Measurements from ENCODE around the gene XPNPEP2.

The XPNPEP2 gene

DNA sequence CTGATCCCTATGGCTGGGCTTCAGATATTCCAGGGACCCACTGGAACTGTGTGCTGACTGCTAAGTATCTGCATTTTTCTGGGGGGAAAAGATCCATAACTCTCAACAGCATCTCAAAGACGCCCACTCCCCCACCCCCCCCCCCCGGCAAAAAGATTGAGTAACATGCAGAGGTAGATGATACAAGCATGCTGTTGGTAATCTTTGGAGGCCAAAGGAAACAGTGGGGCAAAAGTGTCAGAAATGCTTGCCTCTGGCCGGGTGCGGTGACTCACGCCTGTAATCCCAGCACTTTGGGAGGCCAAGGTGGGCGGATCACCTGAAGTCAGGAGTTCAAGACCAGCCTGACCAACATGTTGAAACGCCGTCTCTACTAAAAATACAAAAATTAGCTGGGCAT, 12.2 kb downstream of the XPNPEP2 start:
- no peak for DNase-seq (ENCODE audit: low spot score)

DNA sequence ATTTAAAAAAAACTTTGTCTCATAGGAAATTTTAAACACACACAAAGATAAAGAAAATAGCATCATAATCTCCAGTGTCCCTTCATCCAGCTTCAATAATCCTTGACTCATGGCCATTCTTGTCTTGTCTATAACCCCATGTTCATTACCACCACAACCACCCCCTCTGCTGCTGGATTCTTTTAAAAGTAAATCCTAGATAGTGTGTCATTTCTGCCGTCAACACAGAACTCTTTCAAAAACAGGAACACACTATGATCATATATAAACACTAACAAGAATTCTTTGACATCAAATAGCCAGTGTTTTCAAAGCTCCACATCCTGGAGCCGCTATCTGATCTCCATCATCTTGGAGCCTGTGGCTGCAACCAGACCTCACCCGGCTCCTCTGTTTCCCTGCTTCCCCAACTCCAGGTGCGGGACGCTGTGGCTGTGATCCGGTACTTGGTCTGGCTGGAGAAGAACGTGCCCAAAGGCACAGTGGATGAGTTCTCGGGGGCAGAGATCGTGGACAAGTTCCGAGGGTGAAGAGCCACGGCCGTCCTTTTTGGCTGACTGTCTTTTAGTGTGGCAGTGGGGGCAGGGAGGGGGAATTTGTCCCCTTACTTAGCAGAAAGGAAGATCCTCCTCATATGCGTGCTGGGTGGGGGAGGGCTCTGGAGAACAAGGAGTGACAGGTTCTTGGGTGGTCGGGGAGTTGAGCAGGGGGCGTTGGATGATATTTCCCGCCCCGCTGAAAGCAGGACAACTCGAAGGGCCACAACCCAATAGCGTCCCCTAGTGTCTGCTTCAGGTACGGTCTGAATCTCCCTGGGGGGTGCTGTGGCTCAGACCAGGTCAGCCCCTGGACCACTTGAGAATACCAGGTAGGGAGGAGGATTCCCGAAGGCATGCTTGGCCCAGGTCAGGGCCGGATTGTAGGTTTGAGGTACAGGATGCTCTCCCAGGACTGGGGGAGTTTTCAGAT, 15.6 kb downstream of the XPNPEP2 start:
- no peak for DNase-seq (ENCODE audit: low spot score)

DNA sequence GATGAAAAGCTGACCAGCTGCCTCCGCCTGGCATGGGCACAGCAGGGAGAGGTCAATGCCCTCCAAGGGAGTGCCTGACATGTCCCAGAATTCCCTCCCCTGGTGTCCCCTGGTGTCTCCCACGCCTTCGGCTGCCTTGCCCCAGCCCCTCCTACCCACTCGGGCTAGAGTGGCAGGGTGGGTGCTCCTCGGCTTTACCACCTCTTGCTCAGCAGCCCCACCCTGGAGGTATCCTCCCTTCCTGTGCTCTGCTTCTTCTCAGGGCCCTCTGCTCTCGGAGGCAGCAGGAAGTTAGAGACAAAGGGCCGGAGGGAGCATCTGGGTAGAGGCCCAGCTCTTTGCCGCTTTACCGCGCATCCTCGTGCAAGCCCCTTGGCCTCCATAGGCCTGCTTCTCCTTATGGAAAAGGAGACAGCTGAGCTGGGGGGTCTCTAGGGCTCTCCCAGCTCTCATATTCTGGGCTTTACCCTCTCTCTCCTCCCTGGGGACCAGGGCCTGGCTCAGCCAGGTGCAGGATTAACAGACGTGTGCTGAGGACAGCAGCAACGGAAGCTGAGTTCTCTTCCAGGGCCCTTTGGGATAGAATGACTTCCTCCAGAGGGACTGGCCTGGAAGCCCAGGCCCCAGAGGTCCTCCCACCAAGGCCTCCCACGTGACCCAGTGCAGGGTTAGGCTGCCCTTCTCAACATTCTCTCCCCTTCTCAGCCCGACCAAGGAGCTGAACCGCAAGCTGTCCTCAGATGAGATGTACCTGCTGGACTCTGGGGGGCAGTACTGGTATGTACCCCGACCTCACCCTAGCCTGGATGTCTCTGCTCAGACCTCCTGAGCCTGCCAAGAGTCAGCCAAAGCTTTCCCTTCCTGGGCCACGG, 17.2 kb downstream of the XPNPEP2 start:
- DNase-seq (ENCODE audit: low spot score), result no peak

- no peak for DNase-seq (ENCODE audit: low spot score)
These were observed 20.8 kb downstream of the XPNPEP2 start for GRCh38 chrX:129759576-129760061.

DNA sequence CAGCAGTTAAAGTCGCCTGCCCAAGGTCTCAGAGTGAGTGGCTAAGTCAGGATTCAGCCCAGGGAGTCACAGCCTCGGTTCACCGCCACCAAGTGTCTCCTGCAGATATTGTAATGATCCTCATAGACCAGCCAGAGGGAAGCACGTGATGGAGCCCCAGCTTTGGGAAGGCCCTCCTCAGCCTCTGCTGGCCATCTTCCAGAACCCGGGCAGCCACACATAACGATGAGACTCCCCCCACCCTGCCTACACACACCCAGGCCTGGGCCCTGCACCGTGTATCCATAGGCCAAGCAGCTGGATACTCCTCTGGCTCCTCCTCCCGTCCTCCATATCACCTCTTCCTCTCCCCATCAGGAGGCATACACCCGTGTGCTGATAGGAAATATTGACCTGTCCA, 21.4 kb downstream of the XPNPEP2 start:
- DNase-seq (ENCODE audit: low spot score), result no peak

DNA sequence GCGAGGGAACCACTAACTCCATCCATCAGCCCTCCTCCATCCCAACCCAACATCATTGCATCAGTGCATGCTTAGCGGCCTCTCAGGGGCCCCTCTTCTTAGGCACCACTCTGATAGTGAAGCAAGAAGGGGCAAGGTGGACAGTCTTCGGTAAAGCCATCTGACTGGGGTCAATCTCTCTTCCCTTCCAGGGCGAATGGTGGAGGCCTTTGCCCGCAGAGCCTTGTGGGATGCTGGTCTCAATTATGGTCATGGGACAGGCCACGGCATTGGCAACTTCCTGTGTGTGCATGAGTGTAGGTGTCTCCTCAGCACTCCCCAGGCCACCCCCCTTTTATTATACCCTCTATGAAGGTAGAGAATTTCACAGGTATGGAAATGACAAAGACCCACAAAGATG, 22.2 kb downstream of the XPNPEP2 start:
- no peak for DNase-seq (ENCODE audit: low spot score)

DNA sequence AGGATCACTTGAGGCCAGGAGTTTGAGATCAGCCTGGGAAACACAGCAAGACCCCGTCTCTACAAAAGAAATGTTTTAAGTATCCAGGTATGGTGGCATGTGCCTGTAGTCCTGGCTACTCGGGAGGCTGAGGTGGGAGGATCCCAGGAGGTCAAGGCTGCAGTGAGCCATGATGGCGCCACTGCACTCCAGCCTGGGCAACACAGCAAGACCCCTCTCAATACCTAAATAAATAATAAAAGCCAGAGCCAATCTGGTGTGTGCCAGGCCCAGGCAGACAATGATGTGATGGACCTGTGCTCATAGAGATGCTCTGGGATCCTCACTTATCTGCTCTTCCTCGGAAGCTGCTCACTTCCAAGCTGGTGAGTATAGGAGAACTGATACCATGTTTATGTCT, 22.8 kb downstream of the XPNPEP2 start:
- DNase-seq (ENCODE audit: low spot score), result no peak

DNA sequence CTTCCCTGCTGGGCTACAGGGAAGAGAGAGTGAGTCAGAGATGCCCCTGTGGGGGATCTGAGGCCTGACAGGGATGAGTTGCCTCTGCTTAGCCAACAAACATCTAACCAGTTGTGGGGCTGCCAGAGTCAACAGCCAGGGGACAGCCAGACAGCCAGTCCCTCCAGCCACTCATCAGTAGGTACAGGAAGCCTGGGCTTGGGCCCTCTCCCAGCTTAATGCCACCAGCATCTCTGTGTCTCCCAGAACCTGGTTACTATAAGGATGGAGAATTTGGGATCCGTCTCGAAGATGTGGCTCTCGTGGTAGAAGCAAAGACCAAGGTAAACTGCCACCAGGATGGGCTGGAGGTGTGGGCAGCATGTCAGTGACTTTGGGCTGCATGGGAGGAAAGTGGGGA, 23.7 kb downstream of the XPNPEP2 start:
- no peak for DNase-seq (ENCODE audit: low spot score)

DNA sequence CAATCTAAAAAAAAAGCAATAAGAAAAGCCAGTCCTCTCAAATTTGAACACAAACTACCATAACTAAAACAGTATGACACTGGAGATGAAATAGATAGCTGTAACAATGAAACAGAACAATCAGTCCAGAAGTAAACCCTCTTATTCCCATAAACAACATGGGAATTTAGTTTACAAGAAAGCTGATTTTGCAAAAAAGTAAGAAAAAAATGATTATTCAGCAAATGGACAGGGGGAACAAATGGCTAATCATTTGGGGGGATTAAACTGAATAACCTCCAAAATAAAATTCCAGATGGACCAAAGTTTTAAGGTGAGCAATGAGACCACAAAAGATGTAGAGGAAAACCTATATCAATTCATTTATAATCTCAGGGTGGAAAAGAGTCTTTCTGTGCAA, 24.9 kb downstream of the XPNPEP2 start:
- no peak for DNase-seq (ENCODE audit: low spot score)

DNA sequence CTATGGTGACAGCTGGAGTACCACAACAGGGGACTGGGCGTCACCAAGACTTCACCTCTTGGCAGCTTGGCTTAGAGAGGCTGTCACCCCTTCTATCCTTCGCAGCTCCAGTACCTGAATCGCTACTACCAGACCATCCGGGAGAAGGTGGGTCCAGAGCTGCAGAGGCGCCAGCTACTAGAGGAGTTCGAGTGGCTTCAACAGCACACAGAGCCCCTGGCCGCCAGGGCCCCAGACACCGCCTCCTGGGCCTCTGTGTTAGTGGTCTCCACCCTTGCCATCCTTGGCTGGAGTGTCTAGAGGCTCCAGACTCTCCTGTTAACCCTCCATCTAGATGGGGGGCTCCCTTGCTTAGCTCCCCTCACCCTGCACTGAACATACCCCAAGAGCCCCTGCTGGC, 29.4 kb downstream of the XPNPEP2 start:
- DNase-seq (ENCODE audit: low spot score), result no peak

DNA sequence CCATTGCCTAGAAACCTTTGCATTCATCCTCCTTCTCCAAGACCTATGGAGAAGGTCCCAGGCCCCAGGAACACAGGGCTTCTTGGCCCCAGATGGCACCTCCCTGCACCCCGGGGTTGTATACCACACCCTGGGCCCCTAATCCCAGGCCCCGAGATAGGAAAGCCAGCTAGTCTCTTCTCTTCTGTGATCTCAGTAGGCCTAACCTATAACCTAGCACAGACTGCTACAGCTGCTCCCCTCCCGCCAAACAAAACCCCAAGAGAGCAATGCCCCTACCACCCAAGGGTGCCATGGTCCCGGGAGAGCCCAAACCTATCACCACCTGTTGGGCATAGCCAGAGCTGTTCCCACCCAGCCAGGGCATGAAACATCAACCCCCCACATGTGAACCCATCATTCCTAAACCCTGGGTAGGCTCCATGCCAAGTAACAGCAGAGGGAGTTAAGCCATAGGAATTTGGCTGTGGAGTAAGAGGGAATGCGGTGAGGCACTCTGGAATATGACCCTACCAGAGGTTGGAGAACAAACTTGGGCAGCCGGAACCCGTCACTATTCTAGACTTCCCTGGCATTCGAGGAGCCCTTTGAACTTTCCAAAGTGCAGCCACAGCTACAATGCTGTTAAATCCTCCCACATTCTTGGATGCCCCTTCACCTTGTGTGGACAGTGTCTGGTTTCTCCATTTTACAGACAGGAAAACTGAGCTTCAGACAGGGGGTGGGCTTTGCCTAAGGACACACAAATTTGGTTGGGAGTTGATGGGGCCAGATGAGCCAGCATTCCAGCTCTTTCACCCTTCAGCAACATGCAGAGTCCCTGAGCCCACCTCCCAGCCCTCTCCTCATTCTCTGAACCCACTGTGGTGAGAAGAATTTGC, 30.0 kb downstream of the XPNPEP2 start:
- peak; percentile 39 for DNase-seq (ENCODE audit: low spot score)

DNA sequence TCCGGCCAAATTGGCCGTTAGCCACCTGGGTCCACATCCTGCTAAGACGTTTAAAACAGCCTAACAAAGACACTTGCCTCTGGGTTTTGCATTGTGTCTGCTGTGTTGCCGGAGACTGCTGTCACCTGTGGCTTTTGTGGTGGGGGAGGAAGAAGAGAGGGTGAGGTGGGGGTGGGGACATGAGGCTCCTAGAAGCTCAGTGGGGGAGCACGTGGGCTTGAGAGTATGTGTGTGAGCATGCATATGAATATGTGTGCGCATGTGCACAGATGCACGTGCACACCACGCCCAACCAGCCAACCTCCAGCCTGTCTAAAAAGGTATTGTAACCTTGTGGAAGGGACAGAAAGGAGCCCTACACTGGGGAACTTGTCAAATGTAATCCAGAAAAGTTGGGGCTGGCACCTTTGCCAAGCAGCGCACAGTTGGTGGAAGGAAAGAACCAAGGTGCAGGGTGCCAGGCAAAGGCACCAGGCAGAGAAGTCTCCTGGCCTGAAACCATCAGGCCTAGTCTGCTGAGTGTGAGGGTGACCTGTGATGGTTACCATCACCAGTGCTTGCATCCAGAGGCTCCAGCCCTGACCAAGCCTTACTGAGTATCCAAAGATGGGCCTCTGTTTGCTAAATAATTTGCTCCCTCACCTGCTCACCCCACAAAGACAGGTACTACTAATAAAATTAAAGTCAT, 30.8 kb downstream of the XPNPEP2 start:
- peak; percentile 79 for DNase-seq (ENCODE audit: low spot score)

GRCh38 chrX:129771266-129771995, 32.7 kb downstream of the XPNPEP2 start:
- no peak for DNase-seq (ENCODE audit: low spot score)

- peak; percentile 87 for DNase-seq (ENCODE audit: low spot score)
These were observed 34.1 kb downstream of the XPNPEP2 start for GRCh38 chrX:129772796-129773431.

DNA sequence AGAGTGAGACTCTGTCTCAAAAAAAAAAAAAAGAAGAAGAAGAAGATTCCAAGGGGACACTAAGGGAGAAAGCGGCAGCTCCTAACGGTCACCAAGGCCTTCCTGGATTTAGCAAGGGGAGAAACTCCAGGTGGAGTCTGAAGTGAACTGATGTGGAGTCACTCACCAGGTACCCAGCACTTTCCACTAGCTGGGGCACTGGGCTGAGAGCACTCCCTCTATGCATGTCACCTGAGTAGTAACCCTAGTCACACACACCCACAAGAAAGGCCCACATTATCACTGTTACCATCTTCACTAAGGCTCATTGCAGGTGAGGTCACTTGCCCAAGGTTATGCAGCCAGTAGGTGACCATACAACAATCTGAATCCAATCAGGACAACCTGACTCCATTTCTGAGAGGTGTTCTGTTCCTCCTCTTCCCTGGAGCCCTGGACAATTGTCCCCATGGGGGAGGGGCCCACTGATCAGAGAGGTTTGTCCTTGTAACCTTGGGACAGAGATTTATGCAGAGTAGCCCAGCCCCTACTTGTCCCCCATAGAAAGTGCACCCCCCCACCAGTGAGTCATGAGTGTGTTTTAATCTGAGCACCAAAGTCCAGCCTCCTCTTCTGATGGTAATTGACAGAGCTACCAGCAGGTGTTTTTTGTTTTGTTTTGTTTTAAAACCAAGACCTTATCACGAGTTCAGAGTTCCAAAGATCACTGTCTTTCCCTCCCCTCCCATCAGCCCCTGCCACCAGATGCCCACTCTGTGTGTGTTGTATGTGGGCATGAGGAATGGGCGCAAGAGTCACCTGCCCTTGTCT, 35.1 kb downstream of the XPNPEP2 start:
- peak; percentile 56 for DNase-seq (ENCODE audit: low spot score)

DNA sequence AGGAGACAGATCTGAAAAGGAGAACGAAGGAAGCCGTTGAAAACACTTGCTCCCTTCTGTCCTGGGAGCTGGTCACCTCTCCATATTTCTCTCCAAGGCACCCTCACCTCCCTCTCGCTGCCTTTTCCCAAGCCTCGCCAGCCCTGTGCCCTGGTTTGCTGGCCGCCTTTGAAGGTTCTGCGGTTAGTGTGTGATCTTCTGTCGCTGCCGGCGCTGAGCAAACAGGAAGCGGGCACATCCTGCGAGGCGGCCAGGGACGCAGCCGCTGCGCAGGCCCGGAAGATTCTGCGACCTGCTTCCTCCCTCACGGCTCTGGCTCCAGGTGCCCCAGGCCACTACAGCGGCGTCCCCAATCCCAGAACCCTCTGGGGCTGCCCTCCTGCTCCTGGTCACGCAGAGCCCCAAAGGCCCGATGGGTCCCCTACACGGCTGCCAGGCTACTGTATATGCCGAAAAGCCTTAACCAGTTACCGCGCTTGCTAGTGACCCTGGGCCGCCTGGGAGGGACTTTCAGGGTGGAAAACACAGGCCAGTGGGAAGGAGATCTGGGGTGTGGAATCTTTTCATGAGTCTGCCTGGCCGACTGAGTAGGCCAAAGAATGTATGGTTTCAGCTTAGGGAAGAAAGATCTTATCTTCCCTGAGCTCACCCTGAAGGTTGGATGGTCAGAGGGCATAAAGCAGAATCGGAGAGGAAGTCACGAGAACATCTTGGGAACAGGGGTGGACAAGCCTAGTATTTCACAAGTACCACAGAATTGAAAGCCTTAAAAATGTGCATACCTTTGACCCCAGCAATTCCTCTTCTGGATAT, 38.6 kb downstream of the XPNPEP2 start:
- peak; percentile 76 for DNase-seq (ENCODE audit: low spot score)

DNA sequence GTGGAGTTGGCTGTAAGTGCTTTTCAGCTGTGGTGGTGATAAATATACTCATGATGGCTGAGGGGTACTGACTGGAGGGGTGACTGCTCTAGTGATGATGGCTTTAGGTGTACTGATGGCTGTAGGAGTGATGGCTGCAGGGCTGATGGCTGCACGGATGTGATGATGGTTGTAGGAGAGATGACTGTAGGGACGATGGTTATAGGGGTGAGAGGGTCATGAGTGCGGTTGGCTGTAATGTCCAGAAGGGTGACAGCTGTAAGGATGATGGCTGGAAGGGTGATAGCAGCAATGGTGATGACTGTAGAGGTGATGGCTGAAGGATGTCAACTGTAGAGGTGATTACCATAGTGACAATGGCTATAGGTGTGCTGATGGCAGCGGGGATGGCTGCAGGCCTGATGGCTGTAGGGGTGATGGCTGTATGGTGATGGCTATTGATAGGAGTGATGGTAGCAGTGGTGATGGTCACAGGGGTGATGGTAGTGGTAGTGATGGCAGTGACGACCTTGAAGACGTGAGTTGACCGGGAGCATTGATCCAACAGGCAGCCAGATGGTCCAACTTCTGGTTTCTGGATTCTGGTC, 40.4 kb downstream of the XPNPEP2 start:
- DNase-seq (ENCODE audit: low spot score), result no peak

DNA sequence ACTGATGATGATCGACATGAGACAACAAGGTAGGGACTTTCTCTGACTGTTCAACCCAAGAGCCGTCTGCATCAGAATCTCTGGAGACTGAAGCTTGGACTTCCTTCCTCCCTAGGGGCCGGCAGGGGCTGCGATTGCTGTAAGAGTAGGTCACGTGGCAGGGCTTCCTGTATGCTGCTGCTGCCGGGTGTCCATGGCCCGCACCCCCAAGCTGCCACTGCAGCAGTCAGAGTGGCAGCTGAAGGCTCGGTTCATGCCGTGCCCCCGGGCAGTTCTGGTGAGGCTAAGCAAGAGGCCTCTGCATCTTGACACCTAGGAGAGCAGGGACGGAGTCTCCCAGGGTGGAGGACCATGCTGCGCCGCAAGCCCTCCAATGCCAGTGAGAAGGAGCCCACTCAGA, 41.0 kb downstream of the XPNPEP2 start, which contains the start of gene SASH3:
Gene SASH3, plus strand, starts transcription at position 203 of the 400 bp plus-strand sequence. Its CDS starts 149 bp downstream, at position 352.
- peak; percentile 66 for DNase-seq (ENCODE audit: low spot score)

Measured in NAMALWA (cell line).